GM12878 (cell line): ENCODE measurements around the gene TMPRSS4. TPM values are rescaled to one million over a fixed set of nuclear protein-coding genes. Genes with fewer than 3 reads are reported as not detected.
A peak's percentile ranks its signal among the peaks of the same experiment; 100 is the strongest.

Experiments used
- ATAC-seq: fragments of 200-7000 bp; cut with Tn5 transposase; 3 replicates; pipeline ENCODE4 v1.9.1; 2020; ENCODE audit warnings: mild to moderate bottlenecking, moderate library complexity
- BruUV-seq: library from RNA; stranded (reverse); fragments of 400-500 nt; replicated peaks from 2 replicates; lab custom pipeline; 2021; lab: Mats Ljungman, UMichigan
- CTCF ChIA-PET: fragments of 300-600 bp; sonication (Branson Sonifier 250); formaldehyde crosslinking; extraction: SDS; loops from one replicate; lab custom pipeline; 2021; ENCODE audit warnings: inconsistent platforms; lab: Yijun Ruan, JAX
- POLR2A ChIA-PET: fragments of 350-600 bp; formaldehyde crosslinking; extraction: SDS; loops from one replicate; lab custom pipeline; 2021; ENCODE audit warnings: inconsistent platforms; lab: Charles Lee
- RAD21 ChIA-PET: fragments of 300-600 bp; sonication (Branson Sonifier 250); formaldehyde crosslinking; loops from one replicate; lab custom pipeline; 2023; ENCODE audit warnings: antibody characterized with exemption; ENCODE audit not compliant: unreplicated experiment; lab: Charles Lee
- SMC1A ChIA-PET: fragments of 300-600 bp; sonication (Branson Sonifier 250); formaldehyde crosslinking; loops from one replicate; lab custom pipeline; 2023; ENCODE audit not compliant: unreplicated experiment, uncharacterized antibody; lab: Charles Lee
- DNase-seq: peaks from one replicate; pipeline ENCODE4 v3.0.0-alpha.2; 2011; ENCODE audit warnings: low read depth, low spot score
- FAIRE-seq: peaks from 3 replicates; lab custom pipeline; 2011; peaks lifted over from hg19 to GRCh38; lab: Jason Lieb, UNC
- H2AFZ ChIP-seq: 2 replicates; pipeline ENCODE4 v1.6.0; 2011; ENCODE audit warnings: low read depth, low read length, control low read depth; ENCODE audit not compliant: control insufficient read depth
- H3K27ac ChIP-seq: 2 replicates; pipeline ENCODE4 v1.5.1; 2011; ENCODE audit warnings: control low read depth; ENCODE audit not compliant: control insufficient read depth, insufficient read depth
- H3K27me3 ChIP-seq, 2 experiments: replicated peaks in 1 of 2; 2 replicates each; pipeline versions ENCODE4 v1.6.0 to v1.6.1; 2011; ENCODE audit warnings: low read length in 1 of 2; ENCODE audit not compliant: control insufficient read depth in 2 of 2, insufficient read depth in 2 of 2
- H3K36me3 ChIP-seq, 2 experiments: 2 replicates each; pipeline ENCODE4 v1.5.1; 2011; ENCODE audit warnings: low read length in 1 of 2; ENCODE audit not compliant: control insufficient read depth in 2 of 2, insufficient read depth in 2 of 2
- H3K4me1 ChIP-seq: 2 replicates; pipeline ENCODE4 v1.6.1; 2011; ENCODE audit warnings: mild to moderate bottlenecking, low read length, moderate library complexity, mixed read lengths; ENCODE audit not compliant: control insufficient read depth, insufficient read depth
- H3K4me2 ChIP-seq: 2 replicates; pipeline ENCODE4 v1.6.0; 2011; ENCODE audit warnings: control low read depth; ENCODE audit not compliant: control insufficient read depth, insufficient read depth
- H3K4me3 ChIP-seq: fragments of 200-600 bp; sonication (generic); 2 replicates; pipeline ENCODE4 v1.5.1; 2016
- H3K79me2 ChIP-seq: 2 replicates; pipeline ENCODE4 v1.6.0; 2011; ENCODE audit warnings: low read length; ENCODE audit not compliant: control insufficient read depth, insufficient read depth
- H3K9ac ChIP-seq: 2 replicates; pipeline ENCODE4 v1.8.0; 2011; ENCODE audit warnings: low read length, control low read depth, mixed read lengths; ENCODE audit not compliant: control insufficient read depth, insufficient read depth
- H3K9me3 ChIP-seq: replicated peaks from 3 replicates; pipeline ENCODE4 v1.5.1; 2011; ENCODE audit warnings: mild to moderate bottlenecking, low read length; ENCODE audit not compliant: control insufficient read depth, insufficient read depth
- H4K20me1 ChIP-seq: 2 replicates; pipeline ENCODE4 v1.6.0; 2011; ENCODE audit not compliant: control insufficient read depth, insufficient read depth
- CBX3 ChIP-seq: fragments of 200-600 bp; sonication (generic); IDR thresholded peaks from 2 replicates; pipeline ENCODE4 v1.6.1; 2016; ENCODE audit warnings: low read depth, borderline replicate concordance
- CTCF ChIP-seq, 3 experiments: IDR thresholded peaks in 2 of 3; conservative IDR thresholded peaks in 1 of 3; 2 replicates each; pipeline ENCODE4 v1.5.1; 2011; ENCODE audit warnings: low read depth in 3 of 3, low read length in 3 of 3, mild to moderate bottlenecking in 3 of 3, control low read depth in 2 of 3, moderate library complexity in 2 of 3, inconsistent platforms in 1 of 3, mixed read lengths in 1 of 3; ENCODE audit not compliant: control insufficient read depth in 2 of 3, insufficient read depth in 1 of 3; ENCODE audit errors: extremely low read depth in 1 of 3
- EP300 ChIP-seq, 2 experiments: fragments of 150-350 bp in 1 of 2; IDR thresholded peaks; 2 replicates each; pipeline ENCODE4 v1.6.1; 2011 to 2012; ENCODE audit warnings: low read depth in 2 of 2, low read length in 2 of 2, borderline replicate concordance in 1 of 2, improper control_type of control experiment in 1 of 2, inconsistent platforms in 1 of 2; ENCODE audit not compliant: control insufficient read depth in 1 of 2
- HCFC1 ChIP-seq: fragments of 150-350 bp; IDR thresholded peaks from 2 replicates; pipeline ENCODE4 v1.6.1; 2014; ENCODE audit warnings: low read length
- IRF3 ChIP-seq: fragments of 450-650 bp; IDR thresholded peaks from 2 replicates; pipeline ENCODE4 v1.6.1; 2014; ENCODE audit warnings: mild to moderate bottlenecking
- KLF5 ChIP-seq: fragments of 450-650 bp; IDR thresholded peaks from 2 replicates; pipeline ENCODE4 v1.6.1; 2014; ENCODE audit warnings: mild to moderate bottlenecking; ENCODE audit not compliant: partially characterized antibody
- LARP7 ChIP-seq: fragments of 450-650 bp; IDR thresholded peaks from 2 replicates; pipeline ENCODE4 v1.6.1; 2017; ENCODE audit warnings: mild to moderate bottlenecking
- MEF2B ChIP-seq: fragments of 450-650 bp; IDR thresholded peaks from 2 replicates; pipeline ENCODE4 v1.6.1; 2018; ENCODE audit warnings: mild to moderate bottlenecking, moderate library complexity; ENCODE audit not compliant: partially characterized antibody, poor library complexity, severe bottlenecking
- NFYA ChIP-seq: IDR thresholded peaks from 2 replicates; pipeline ENCODE4 v1.6.1; 2011; ENCODE audit warnings: low read depth, mild to moderate bottlenecking, low read length, improper control_type of control experiment, borderline replicate concordance
- NR2C2 ChIP-seq: IDR thresholded peaks from 2 replicates; pipeline ENCODE4 v1.6.1; 2011; ENCODE audit warnings: borderline replicate concordance, low read depth; ENCODE audit not compliant: control insufficient read depth, insufficient read length
- POLR2AphosphoS2 ChIP-seq: IDR thresholded peaks from 2 replicates; pipeline ENCODE4 v1.6.1; 2011; ENCODE audit warnings: low read depth, mild to moderate bottlenecking, low read length, improper control_type of control experiment, moderate library complexity
- RAD21 ChIP-seq: IDR thresholded peaks from 2 replicates; pipeline ENCODE4 v1.6.1; 2011; ENCODE audit warnings: mild to moderate bottlenecking, low read depth, low read length, moderate library complexity; ENCODE audit not compliant: insufficient read depth
- RELA ChIP-seq: fragments of 450-650 bp; IDR thresholded peaks from 2 replicates; pipeline ENCODE4 v1.8.0; 2014; ENCODE audit warnings: borderline replicate concordance; ENCODE audit not compliant: partially characterized antibody
- SPI1 ChIP-seq: IDR thresholded peaks from 2 replicates; pipeline ENCODE4 v1.6.1; 2011; ENCODE audit warnings: low read depth, mild to moderate bottlenecking, low read length, moderate library complexity, borderline replicate concordance; ENCODE audit not compliant: insufficient read depth
- SRF ChIP-seq, 2 experiments: IDR thresholded peaks; 2 replicates each; pipeline ENCODE4 v1.6.1; 2011; ENCODE audit warnings: low read depth in 2 of 2, low read length in 2 of 2, mild to moderate bottlenecking in 1 of 2, moderate library complexity in 1 of 2
- TCF7 ChIP-seq: IDR thresholded peaks from 2 replicates; pipeline ENCODE4 v1.6.1; 2014; ENCODE audit warnings: antibody characterized with exemption, borderline replicate concordance
- WGBS: methylation state at CpG from one replicate; pipeline ENCODE4 v1.1.6; 2016; ENCODE audit warnings: low lambda C conversion rate; ENCODE audit not compliant: insufficient replicate concordance, insufficient coverage; ENCODE audit errors: missing lambda C conversion rate; 5-methylcytosine and 5-hydroxymethylcytosine counted together
- in situ Hi-C: fragments of 300-500 bp; cut with MboI; formaldehyde crosslinking; loops from 9 replicates; pipeline ENCODE4 v1.14.3; 2018; ENCODE audit warnings: mixed read lengths
- intact Hi-C: fragments of 100-400 bp; cut with micrococcal nuclease; formaldehyde crosslinking; loops from one replicate; pipeline ENCODE4 v1.14.2; 2022; ENCODE audit not compliant: unreplicated experiment
- polyA plus RNA-seq, 11 experiments: library from polyadenylated mRNA; depleted of rRNA in 4 of 11; unstranded in 6 of 11; stranded (reverse) in 5 of 11; fragments of >200 nt; fragmentation: Nextera tagmentation in 4 of 11; fragmentation: Illumina TruSeq in 1 of 11; extraction: Ambion mirVana in 4 of 11; extraction: Trizol in 1 of 11; gene quantifications; 1 replicate in 1 of 11; 2 replicates in 10 of 11; pipeline versions ENCODE4 v1.2.1 to v1.2.3, GENCODE V29; 2011 to 2016; ENCODE audit warnings: inconsistent platforms in 2 of 11, missing spikeins in 2 of 11, low read depth in 1 of 11
- total RNA-seq, 4 experiments: library from RNA; depleted of rRNA in 3 of 4; stranded (reverse); fragments of >200 nt in 3 of 4; fragmentation: Illumina TruSeq in 1 of 4; extraction: Trizol in 1 of 4; gene quantifications; 2 replicates each; pipeline versions ENCODE4 v1.2.1 to v1.2.3, GENCODE V29; 2013 to 2021
- TF ChIP-seq, protein P1 (sequence below): fragments of 450-650 bp; IDR thresholded peaks from 2 replicates; pipeline ENCODE4 v1.6.1; 2017; ENCODE audit warnings: borderline replicate concordance

TMPRSS4 gene
- total and polyA plus RNA-seq, 10 of the 15 experiments (the other 5 are each of a cell fraction or from before 2014, with no cell fraction given) = 0.14 to 0.26 TPM; not detected in 8

DNA sequence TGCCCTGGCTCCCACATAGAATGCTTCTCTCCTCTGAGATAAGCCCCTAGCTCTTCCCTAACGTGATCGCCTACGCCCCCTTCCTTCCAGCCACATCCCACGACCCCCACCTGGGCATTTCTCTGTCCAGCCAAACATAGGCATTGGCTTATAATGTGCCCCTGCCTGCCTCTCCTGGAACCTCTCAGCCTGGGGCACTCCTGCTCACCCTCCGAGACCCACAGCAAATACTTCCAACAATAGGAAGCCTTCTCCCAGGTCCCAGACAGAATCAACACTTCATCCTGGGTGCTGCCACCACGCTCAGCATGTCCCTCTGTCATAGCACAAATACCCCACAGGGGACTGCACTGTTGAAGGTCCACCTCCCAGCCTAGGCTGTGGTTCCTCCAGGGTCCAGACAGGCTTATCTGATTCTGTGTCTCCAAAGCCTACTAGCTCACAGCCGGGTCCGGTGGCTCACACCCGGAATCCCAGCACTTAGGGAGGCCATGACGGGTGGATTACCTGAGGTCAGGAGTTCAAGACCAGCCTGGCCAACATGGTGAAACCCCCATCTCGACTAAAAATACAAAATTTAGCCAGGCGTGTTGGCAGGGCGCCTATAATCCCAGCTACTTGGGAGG is 24.2 kb upstream of the TMPRSS4 start:
- TF ChIP-seq MEF2B (no peak), NR2C2 (no peak), POLR2AphosphoS2 (no peak), TCF7 (no peak), LARP7 (no peak), KLF5 (no peak), NFYA (no peak), RELA (no peak), CTCF (IDR thresholded peaks at IDR 0.05 in 2 of 3, conservative IDR thresholded peaks at IDR 0.05 in 1 of 3; ENCODE audit: control insufficient read depth in 2 of 3, extremely low read depth in 1 of 3, insufficient read depth in 1 of 3, low read depth in 3 of 3, low read length in 3 of 3) (no peak), IRF3 (no peak), EP300 (IDR thresholded peaks at IDR 0.05; ENCODE audit: borderline replicate concordance in 1 of 2, control insufficient read depth in 1 of 2, low read depth in 2 of 2, low read length in 2 of 2) (no peak), SPI1 (no peak), CBX3 (no peak), RAD21 (no peak), HCFC1 (no peak), SRF (IDR thresholded peaks at IDR 0.05; ENCODE audit: low read depth in 2 of 2, low read length in 2 of 2) (no peak)
- TF ChIP-seq, protein P1, sequence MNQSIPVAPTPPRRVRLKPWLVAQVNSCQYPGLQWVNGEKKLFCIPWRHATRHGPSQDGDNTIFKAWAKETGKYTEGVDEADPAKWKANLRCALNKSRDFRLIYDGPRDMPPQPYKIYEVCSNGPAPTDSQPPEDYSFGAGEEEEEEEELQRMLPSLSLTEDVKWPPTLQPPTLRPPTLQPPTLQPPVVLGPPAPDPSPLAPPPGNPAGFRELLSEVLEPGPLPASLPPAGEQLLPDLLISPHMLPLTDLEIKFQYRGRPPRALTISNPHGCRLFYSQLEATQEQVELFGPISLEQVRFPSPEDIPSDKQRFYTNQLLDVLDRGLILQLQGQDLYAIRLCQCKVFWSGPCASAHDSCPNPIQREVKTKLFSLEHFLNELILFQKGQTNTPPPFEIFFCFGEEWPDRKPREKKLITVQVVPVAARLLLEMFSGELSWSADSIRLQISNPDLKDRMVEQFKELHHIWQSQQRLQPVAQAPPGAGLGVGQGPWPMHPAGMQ = no peak
- SMC1A ChIA-PET = interaction anchor here (0.7 to 8.2 kb wide), 52 partner anchors 9 to 975 kb away, joined by 3 to 295 read pairs (median 5); partner anchors contain the start of genes FXYD2 and IL10RA
- intact Hi-C loops = loop anchor here (1.0 kb wide), 4 partner anchors 102 to 245 kb away; no protein-coding TSS in a partner anchor

More for the DNA sequence above, 24.2 kb upstream of the TMPRSS4 start:
- no peak overlapping the region for H2AFZ ChIP-seq
- no peak overlapping the region for H3K4me3 ChIP-seq
- peaks cover 1 to 2% of the 10 kb centered on the region in 2 experiments; a peak in 1 of 4 replicates for H3K27me3 ChIP-seq
- no peaks in the 10 kb centered on the region for H3K9me3 ChIP-seq
- no peaks in the 10 kb centered on the region for H3K36me3 ChIP-seq
- CTCF ChIA-PET = interaction anchor here (0.6 to 9.1 kb wide), 61 partner anchors 9 to 627 kb away, joined by 3 to 364 read pairs (median 6); partner anchors contain the start of genes FXYD2, IL10RA and TMPRSS4
- DNase-seq = no peak
- WGBS = 59% methylated on average over 13 of the region's 13 CpGs
- RAD21 ChIA-PET = interaction anchor here (0.6 to 7.3 kb wide), 45 partner anchors 8 to 626 kb away, joined by 3 to 248 read pairs (median 4); partner anchors contain the start of genes FXYD2 and IL10RA
- H3K4me2 ChIP-seq = no peak overlapping the region
- no peak overlapping the region for H3K9ac ChIP-seq
- FAIRE-seq = no peak
- no TSS peak for BruUV-seq
- no peak overlapping the region for H3K27ac ChIP-seq
- 0 out of 3 replicates have a peak, but pooled peaks have one; percentile 14 for ATAC-seq
- H3K79me2 ChIP-seq = no peaks in the 10 kb centered on the region
- POLR2A ChIA-PET = interaction anchor here (0.8 to 2.1 kb wide), 8 partner anchors 66 to 245 kb away, joined by 3 to 7 read pairs (median 4); partner anchors contain the start of gene IL10RA
- peaks cover 12% of the 10 kb centered on the region for H3K4me1 ChIP-seq
- in situ Hi-C loops = loop anchor here (25.0 kb wide), 1 partner anchor 615 kb away; no protein-coding TSS in a partner anchor
- no peaks in the 10 kb centered on the region for H4K20me1 ChIP-seq
